ENCODE results near the gene DDOST.

GRCh38 chr1:20654104-20654690 lies 7.0 kb downstream of the DDOST start:
- no peak for TF ChIP-seq POLR2AphosphoS5 (IDR thresholded peaks at IDR 0.05; ENCODE audit: borderline replicate concordance, low read depth, low read length)
- TF ChIP-seq EZH2 (IDR thresholded peaks at IDR 0.05) = no peak

Data from SK-N-MC (cell line).